Hematopoietic multipotent progenitor cell treated with erythropoietin and hydrocortisone succinate and interleukin-3 and kit ligand, for 17 days (in vitro differentiated cells): ENCODE results near the gene EFHD2.
"Not testable (repeated sequence)": the region's sequence is repeated elsewhere in the genome, so short reads cannot be mapped to it uniquely, and the experiment has no call there.

Source experiments
- DNase-seq: peaks from one replicate; pipeline ENCODE4 v3.0.0-alpha.2; 2015; ENCODE audit warnings: low spot score

EFHD2 gene

DNA sequence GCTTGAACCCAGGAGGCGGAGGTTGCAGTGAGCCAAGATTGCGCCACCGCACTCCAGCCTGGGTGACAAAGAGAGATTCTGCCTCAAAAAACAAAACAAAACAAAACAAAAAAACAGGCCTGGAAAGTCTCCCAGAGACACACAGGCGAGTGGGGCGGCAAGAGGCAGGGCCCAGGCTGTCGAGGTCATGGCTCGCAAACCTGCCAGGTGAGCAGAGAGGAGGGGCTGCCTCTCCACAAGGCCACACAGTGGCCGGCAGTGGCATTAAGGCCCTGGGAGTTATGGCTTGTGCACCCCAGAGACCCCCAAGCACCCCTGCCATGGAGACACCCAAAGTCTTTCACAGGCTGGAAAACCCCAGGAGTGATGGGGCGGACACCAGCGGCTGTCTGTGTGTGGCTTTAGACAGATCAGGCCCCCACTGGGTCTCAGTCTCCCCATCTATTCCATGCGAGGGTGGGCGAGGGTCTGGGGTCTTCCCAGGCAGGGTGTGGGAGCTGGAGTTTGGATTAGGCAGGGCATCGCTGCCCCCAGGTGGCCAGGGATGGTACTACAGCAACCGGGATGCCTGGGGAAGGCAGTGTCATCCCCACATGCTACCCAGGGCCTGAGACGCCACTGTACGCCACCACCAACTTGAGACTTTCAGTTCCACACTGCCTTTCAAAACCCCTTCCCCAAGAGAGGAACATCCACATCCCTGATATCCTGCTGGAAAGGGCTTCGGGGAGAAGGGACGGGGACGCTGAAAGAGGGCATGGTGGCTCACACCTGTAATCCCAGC, 21.3 kb downstream of the EFHD2 start:
- DNase-seq, result peak; percentile 66

DNA sequence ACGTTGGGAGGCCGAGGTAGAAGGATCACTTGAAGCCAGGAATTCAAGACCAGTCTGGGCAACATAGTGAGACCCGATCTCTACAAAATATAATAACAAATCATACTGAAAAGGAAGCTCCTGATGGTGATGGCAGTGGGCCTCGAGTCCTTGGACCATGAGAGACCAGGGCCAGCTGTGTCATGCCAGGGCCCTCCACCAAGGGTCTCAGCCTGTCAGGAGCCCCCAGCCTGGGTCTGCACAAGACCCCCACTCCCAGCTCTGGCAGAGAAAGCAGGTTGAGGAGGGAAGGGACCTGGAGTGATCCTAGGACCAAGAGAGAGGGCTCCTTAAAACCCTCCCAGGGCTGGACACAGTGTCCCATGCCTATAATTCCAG, 21.9 kb downstream of the EFHD2 start:
- no peak for DNase-seq

GRCh38 chr1:15432324-15432723, 22.6 kb downstream of the EFHD2 start:
- no peak for DNase-seq

- no peak for DNase-seq
Measured at GRCh38 chr1:15433471-15433870, 23.8 kb downstream of the EFHD2 start.

DNA sequence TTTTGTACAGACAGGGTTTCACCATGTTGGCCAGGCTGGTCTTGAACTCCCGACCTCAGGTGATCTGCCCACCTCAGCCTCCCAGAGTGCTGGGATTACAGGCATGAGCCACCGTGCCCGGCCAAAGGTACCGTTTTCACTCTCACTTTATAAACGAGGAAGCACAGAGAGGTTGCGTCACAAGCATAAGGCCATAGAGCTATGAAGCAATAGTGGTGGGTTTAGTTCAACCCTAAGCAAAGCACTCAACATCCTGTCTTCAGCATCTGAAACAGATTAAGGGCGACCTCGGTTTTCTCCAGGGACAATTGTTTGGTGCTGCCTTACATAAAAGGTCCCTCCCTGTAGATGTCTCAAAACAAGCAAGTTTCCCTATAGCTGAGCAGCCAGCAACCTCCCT, 25.1 kb downstream of the EFHD2 start:
- not testable (repeated sequence) for DNase-seq

GRCh38 chr1:15435239-15436077, 25.8 kb downstream of the EFHD2 start:
- no peak for DNase-seq

- no peak for DNase-seq
Measured at GRCh38 chr1:15436881-15437442, 27.3 kb downstream of the EFHD2 start.

DNA sequence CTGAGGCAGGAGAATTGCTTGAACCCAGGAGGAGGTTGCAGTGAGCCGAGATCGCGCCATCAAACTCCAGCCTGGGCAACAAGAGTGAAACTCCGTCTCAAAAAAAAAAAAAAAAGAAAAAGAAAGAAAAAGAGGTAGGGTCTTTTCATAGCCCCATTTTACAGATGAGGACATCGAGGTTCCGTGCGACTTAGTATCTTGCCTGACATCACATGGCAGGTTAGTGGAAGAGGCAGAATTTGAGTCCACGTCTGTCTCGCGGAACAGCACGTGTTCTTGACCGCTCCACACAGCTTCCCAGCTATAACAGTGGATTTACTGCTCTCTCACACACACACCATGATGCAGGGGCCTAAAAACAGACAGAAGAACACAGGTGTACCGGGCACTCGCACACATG, 29.6 kb downstream of the EFHD2 start:
- no peak for DNase-seq

- no peak for DNase-seq
Measured at GRCh38 chr1:15440357-15440756, 30.7 kb downstream of the EFHD2 start.

DNA sequence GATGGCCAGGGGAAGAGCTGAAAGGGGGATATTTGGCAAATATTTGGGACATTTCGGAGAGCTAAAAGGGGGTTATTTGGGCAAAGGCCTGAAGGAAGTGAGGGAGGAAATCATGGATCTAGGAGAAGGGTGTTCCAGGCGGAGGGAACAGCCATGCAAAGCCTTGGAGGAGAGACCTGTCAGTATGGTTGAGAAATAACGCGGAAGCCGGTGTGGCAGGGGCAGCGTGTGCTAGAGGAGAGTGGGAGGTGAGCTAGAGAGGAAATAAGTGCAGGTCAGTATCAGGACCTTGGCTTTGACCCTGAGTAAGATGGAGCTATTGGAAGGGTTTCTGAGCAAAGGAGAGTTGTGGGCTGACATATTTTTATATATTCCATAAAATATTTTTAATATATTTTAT, 31.6 kb downstream of the EFHD2 start:
- DNase-seq, result no peak

DNA sequence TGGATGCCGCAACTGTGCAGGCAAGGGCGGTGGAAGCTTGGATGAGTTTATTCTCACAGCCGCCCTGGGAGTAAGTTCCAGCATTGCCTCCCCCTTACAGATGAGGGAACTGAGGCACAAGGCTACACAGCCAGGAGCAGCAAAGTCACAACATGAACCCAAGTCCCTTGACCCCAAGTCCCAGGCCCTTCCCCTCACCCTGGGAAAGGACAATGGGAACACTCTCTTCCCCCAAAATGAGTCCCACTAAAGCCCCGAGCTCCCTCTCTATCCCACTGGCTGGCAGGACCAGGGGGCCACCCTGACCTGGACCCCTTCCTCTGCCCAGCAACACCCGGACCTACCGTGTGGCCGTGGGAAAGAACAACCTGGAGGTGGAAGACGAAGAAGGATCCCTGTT, 32.4 kb downstream of the EFHD2 start:
- no peak for DNase-seq

DNA sequence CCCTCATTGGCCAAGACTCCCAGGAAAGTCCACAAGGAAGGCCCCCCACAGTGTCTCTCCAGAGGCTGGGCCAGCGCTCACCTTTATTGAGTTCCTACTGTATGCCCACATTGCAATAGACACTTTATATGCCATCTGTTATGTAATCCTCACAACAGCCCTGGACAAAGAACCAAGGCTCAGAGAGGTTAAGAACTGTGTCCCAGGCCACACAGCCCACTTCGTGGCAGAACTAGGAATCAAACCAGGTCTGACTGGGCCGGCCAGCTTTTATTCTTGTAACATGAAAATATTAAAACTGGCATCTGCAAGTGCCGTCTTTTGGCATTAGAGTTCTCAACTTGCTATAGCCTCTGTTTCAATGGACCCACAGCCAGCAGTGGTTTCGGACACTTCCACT, 33.1 kb downstream of the EFHD2 start:
- DNase-seq, result no peak

DNA sequence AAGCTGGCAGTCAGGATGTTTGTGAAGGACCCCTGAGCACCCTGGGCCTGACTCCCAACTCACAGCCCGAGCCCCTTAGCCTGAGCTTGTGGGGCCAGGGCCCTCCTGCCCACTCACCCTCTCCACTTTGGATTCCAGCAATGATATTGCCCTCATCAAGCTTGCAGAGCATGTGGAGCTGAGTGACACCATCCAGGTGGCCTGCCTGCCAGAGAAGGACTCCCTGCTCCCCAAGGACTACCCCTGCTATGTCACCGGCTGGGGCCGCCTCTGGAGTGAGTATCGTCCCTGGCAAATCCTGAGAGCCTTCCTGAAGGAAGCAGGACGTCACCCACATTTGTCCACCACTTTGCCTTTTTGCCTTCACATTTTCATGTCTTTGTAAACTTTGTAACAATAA, 33.6 kb downstream of the EFHD2 start:
- DNase-seq, result no peak

GRCh38 chr1:15444468-15445389, 35.0 kb downstream of the EFHD2 start:
- no peak for DNase-seq

- no peak for DNase-seq
Measured at GRCh38 chr1:15445390-15446122, 35.9 kb downstream of the EFHD2 start.

DNA sequence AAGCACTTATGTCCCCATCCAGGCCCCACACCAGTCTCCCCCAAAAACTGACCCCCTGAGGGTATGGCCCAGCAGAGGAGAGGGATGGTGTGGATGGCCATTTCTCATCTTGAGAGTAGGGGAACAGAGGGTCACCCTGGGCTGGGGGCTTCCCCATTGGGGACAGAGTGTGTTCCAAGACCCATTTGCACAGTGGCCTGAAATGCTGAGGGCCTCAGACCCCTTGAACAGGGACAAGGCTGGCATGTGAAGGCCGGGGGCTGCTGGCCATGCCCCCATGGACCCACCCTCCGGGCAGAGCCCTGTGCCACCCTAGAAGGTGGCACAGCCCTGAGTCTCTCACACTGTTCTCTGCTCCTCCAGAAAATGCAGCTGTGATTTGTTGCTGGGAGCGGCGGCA, 36.5 kb downstream of the EFHD2 start:
- DNase-seq, result no peak

GRCh38 chr1:15448877-15449462, 39.3 kb downstream of the EFHD2 start:
- DNase-seq, result no peak

DNA sequence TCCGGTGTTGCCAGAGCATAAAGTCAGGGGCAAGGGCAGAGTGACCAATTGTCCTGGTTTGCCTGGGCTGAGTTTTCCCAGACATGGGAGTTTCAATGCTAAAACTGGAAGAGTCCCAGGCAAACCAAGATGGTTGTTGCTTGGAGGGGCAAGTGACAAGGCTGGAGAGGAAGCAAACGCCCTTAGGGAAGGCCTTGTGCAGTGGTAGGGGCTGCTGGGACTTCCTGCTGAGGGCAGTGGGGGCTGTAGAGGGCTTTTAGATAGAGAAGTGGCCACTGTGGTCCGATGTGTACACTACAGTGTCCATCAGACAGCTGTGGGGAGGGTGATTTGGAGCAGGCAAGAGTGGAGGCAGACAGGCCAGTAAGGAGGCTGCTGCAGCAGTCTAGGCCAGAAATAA, 39.9 kb downstream of the EFHD2 start:
- DNase-seq, result no peak

DNA sequence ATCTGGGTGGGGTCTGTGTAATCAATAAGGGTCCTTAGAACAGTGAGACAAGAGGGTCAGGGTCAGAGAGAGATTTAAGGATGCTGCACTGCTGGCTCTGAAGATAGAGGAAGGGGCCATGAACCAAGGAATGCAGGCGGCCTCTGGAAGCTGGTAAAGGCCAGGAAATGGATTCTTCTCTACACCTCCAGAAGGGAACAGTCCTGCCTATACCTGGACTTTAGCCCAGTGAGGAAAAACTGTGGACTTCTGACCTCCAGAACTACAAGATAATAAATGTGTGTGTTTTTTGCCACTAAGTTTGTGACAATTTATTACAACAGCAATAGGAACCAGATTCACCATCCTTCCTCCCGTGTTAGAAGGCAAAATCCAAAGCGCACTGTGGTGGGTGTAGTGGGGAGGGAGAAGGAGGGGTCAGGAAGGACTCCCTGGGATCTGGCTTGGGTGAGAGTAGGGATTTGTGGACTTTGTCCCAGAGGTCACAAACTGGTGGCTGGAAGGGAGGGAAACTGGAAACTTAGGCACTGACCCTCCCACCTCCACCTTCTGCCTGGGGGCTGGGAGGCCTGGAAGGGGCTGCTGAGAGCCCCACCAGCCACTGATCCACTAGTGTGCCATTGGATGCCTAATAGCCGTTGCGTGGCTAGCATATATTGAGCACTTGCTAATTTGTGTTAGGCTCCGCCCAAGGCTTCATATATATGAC, 41.5 kb downstream of the EFHD2 start:
- no peak for DNase-seq

- DNase-seq, result no peak
Measured at GRCh38 chr1:15452216-15452615, 42.5 kb downstream of the EFHD2 start.
